BJ (cell line): ENCODE results near the gene TTC9B. TPM values are rescaled to one million over a fixed set of nuclear protein-coding genes. Genes with fewer than 3 reads are reported as not detected.

Experiments
- CTCF ChIA-PET: fragments of 350-600 bp; formaldehyde crosslinking; extraction: SDS; loops from one replicate; lab custom pipeline; 2021; ENCODE audit warnings: antibody characterized with exemption, inconsistent platforms; lab: Yijun Ruan, JAX
- POLR2A ChIA-PET: fragments of 300-600 bp; sonication (Branson Sonifier 250); formaldehyde crosslinking; extraction: SDS; loops from one replicate; lab custom pipeline; 2021; ENCODE audit warnings: antibody characterized with exemption; lab: Charles Lee
- DNase-seq: peaks from one replicate; pipeline ENCODE4 v3.0.0-alpha.2; 2011; ENCODE audit warnings: low read depth
- H3K27me3 ChIP-seq: 2 replicates; pipeline ENCODE4 v1.6.0; 2011; ENCODE audit warnings: low read length; ENCODE audit not compliant: control insufficient read depth, insufficient read depth
- H3K36me3 ChIP-seq: 2 replicates; pipeline ENCODE4 v1.5.1; 2011; ENCODE audit warnings: low read length; ENCODE audit not compliant: control insufficient read depth, insufficient read depth
- H3K4me3 ChIP-seq: 2 replicates; pipeline ENCODE4 v1.5.1; 2011; ENCODE audit warnings: low read depth, mild to moderate bottlenecking, control low read depth, low read length
- CTCF ChIP-seq: IDR thresholded peaks from 2 replicates; pipeline ENCODE4 v1.5.1; 2011; ENCODE audit warnings: low read depth, mild to moderate bottlenecking, control low read depth, inconsistent platforms, low read length, moderate library complexity; ENCODE audit not compliant: insufficient read depth
- polyA plus RNA-seq: library from polyadenylated mRNA; depleted of rRNA; stranded (reverse); fragments of >200 nt; gene quantifications from 2 replicates; pipeline ENCODE4 v1.2.3, GENCODE V29; 2011

The TTC9B gene
- polyA plus RNA-seq, 1 experiment, result not detected

DNA sequence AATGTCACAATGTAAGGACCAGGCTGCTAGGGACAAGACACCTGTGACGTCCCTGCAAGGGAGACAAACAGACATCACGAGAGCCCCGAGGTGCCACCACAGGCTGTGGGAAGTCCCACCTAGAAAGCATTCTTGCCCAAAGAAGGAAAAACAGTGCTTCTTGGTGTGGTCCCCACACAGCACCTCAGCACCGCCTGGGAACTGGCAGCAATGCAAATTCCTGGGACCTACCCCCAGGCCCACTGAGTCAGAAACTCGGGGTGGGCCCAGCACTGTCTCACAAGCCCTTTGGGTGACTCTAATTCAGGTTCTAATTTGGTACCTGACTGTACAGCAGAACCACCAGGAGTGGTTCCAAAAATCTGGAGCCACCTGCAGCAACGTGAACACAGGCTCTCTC is 22.1 kb upstream of the TTC9B start:
- ChIA-PET POLR2A (no interaction called here), CTCF (interaction anchor here (0.6 kb wide), 1 partner anchor 1619 kb away, joined by 3 read pairs; the partner anchor contains the start of gene RPS19)
- peaks cover 47% of the 10 kb centered on the region for H3K36me3 ChIP-seq

GRCh38 chr19:40239415-40240226 is 21.4 kb upstream of the TTC9B start:
- DNase-seq, result no peak
- no peak for TF ChIP-seq CTCF
- Histone ChIP-seq H3K27me3 (no peaks in the 10 kb centered on the region), H3K36me3 (peaks cover 50% of the 10 kb centered on the region), H3K4me3 (no peak overlapping the region)
- ChIA-PET CTCF (interaction anchor here (0.6 kb wide), 1 partner anchor 13 kb away, joined by 3 read pairs; no protein-coding TSS in a partner anchor), POLR2A (no interaction called here)

More for the DNA sequence above, 22.1 kb upstream of the TTC9B start:
- no peak for TF ChIP-seq CTCF
- Histone ChIP-seq H3K4me3 (no peak overlapping the region), H3K27me3 (no peaks in the 10 kb centered on the region)
- no peak for DNase-seq

- Histone ChIP-seq H3K27me3 (no peaks in the 10 kb centered on the region), H3K36me3 (peaks cover 52% of the 10 kb centered on the region), H3K4me3 (no peak overlapping the region)
- ChIA-PET CTCF (interaction anchor here (0.6 kb wide), 1 partner anchor 14 kb away, joined by 3 read pairs; no protein-coding TSS in a partner anchor), POLR2A (no interaction called here)
- no peak for TF ChIP-seq CTCF
- no peak for DNase-seq
These were observed 20.6 kb upstream of the TTC9B start for GRCh38 chr19:40238775-40239174.

- Histone ChIP-seq H3K27me3 (no peaks in the 10 kb centered on the region), H3K4me3 (no peak overlapping the region), H3K36me3 (peaks cover 52% of the 10 kb centered on the region)
- DNase-seq, result no peak
- ChIA-PET CTCF (no interaction called here), POLR2A (no interaction called here)
- no peak for TF ChIP-seq CTCF
These were observed 19.6 kb upstream of the TTC9B start for GRCh38 chr19:40237791-40238190.

DNA sequence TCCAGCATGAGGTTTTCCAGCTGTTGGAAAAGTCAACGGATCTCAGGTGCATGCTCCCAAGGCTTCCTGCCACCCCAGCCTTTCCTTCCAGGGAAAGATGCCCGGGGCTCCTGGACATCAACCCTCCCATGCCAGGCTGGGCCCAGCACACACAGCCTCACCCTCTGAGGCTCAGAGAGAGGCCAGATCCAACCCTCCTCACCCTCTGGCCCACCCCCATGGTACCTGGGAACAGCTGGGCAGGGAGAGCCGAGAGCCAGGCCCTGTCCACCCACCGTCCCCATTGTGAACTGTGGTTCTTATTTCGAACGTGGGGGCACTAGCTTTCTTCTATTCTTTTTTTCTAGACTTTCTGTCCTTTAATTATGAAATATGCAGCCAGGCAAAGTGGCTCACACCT is 18.2 kb upstream of the TTC9B start:
- no peaks in the 10 kb centered on the region for H3K27me3 ChIP-seq
- ChIA-PET CTCF (interaction anchor here (1.4 kb wide), 1 partner anchor 398 kb away, joined by 3 read pairs; no protein-coding TSS in a partner anchor), POLR2A (no interaction called here)
- no peak overlapping the region for H3K4me3 ChIP-seq
- H3K36me3 ChIP-seq, result peaks cover 46% of the 10 kb centered on the region
- no peak for DNase-seq
- TF ChIP-seq CTCF, result no peak
